Epithelial cell of esophagus (primary cell): Measurements from ENCODE around the gene CFAP97D2.
"Not testable (repeated sequence)": the region's sequence is repeated elsewhere in the genome, so short reads cannot be mapped to it uniquely, and the experiment has no call there.

Experiments used
- DNase-seq: peaks from one replicate; pipeline ENCODE4 v3.0.0; 2010; ENCODE audit warnings: low read depth
- H3K4me3 ChIP-seq: 2 replicates; pipeline ENCODE4 v1.5.1; 2011; ENCODE audit warnings: mild to moderate bottlenecking, low read length, control low read depth
- CTCF ChIP-seq: IDR thresholded peaks from 2 replicates; pipeline ENCODE4 v1.5.1; 2011; ENCODE audit warnings: low read depth, mild to moderate bottlenecking, low read length, control low read depth, inconsistent platforms; ENCODE audit not compliant: insufficient read depth; ENCODE audit errors: missing control alignments

The CFAP97D2 gene

DNA sequence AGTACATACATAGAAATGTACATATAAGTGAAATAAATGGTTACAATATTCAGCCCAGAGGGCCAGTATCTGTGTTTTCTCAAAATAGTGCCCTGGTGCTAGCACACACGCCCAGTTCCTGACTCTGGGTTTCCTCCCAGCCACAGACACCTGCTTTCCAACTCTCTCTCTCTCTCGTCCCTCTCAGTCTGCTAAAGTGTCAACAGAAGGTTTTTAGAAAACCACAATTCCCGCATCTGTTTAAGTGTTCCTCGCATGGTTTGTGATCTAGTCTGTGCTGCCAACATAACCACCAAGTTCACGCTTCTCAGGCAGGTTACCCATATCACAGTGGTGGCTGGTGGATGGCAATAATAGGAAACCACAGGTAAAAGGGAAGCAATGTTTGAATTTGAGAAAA lies 84.5 kb downstream of the CFAP97D2 start:
- H3K4me3 ChIP-seq = no peak overlapping the region
- TF ChIP-seq CTCF = no peak
- no peak for DNase-seq

DNA sequence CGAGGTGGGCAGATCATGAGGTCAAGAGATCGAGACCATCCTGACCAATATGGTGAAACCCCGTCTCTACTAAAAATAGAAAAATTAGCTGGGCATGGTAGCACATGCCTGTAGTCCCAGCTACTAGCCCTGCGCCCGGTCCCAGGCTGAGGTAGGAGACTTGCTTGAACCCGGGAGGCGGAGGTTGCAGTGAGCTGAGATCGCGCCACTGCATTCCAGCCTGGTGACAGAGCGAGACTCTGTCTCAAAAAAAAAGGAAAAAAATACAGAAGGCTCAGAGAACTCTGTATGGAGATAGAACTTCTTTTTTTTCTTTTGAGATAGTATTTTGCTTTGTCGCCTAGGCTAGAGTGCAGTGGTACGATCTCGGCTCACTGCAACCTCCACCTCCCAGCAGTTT lies 85.3 kb downstream of the CFAP97D2 start:
- not testable (repeated sequence) for DNase-seq, H3K4me3 ChIP-seq

- H3K4me3 ChIP-seq = no peak overlapping the region
- no peak for DNase-seq
- TF ChIP-seq CTCF = no peak
Measured at GRCh38 chr13:114264886-114265611, 86.0 kb downstream of the CFAP97D2 start.

DNA sequence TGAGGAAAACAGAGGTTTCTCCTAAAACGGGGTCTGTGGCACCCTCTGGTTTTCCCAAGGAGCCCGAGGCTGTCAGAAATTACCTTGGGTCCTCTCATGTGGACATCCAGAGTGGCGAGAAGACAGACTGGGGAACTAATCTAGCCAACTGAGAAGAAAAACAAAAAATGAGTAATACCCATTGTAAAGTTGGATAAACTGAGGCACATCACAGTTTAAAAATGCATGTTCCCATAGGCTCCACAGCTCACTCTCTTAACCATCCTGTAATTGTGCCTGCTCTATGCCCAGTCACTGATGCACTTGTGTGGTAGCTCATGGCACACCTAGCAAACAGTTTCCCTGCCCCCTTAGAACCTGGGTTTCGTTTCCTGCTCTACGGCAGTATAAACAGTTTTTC lies 87.2 kb downstream of the CFAP97D2 start:
- no peak for TF ChIP-seq CTCF
- no peak for DNase-seq
- no peak overlapping the region for H3K4me3 ChIP-seq

DNA sequence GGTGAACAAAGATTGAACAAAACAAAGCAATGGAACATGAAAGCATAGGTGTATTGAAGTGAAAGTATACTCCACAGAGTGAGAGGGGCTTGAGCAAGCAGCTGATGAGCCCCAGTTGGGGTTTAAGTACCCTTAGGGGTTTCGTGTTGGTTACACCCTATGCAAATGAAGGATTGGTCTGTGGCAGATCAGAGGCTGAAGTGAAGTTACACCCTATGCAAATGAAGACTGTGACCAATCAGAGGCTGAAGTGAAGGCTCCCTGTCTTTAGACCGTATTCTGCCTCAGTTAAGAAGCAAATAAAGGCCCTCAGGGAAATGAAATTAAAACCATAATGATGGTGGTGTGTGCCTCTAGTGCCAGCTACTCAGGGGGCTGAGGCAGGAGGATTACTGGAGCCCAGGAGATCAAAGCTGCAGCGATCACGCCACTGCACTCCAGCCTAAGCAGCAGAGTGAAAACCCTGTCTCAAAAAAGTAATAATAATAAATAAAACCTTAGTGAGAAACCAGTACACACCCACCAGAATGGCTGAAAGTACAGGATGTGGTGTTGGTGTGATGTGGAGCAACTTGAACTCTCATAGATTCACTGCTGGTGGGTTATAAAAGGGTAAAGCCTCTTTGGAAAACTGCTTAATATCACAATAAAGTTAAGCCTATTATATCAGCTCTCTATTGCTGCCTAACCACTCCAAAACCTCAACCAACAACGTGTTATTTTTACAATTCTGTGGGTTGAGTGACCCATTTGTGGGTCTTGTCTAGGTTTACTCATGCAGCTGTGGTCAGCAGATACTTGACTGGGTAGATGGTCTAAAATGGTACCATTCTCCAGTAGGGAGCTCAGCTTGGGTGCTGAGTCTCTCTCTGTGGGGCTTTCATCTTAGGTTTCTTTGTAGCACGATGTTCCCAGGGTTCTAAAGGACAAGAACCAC lies 89.6 kb downstream of the CFAP97D2 start:
- no peak for TF ChIP-seq CTCF
- no peak for DNase-seq
- H3K4me3 ChIP-seq = no peak overlapping the region

- DNase-seq = no peak
- no peak for TF ChIP-seq CTCF
- no peak overlapping the region for H3K4me3 ChIP-seq
Measured at GRCh38 chr13:114269281-114269770, 90.3 kb downstream of the CFAP97D2 start.
